Measurements from ENCODE around the gene KIF26B. TPM values are rescaled to one million over a fixed set of nuclear protein-coding genes. Genes with fewer than 3 reads are reported as not detected.

Gene KIF26B
- total RNA-seq, 2 donors from 2014 or later, result 0.83 to 1.3 TPM

DNA sequence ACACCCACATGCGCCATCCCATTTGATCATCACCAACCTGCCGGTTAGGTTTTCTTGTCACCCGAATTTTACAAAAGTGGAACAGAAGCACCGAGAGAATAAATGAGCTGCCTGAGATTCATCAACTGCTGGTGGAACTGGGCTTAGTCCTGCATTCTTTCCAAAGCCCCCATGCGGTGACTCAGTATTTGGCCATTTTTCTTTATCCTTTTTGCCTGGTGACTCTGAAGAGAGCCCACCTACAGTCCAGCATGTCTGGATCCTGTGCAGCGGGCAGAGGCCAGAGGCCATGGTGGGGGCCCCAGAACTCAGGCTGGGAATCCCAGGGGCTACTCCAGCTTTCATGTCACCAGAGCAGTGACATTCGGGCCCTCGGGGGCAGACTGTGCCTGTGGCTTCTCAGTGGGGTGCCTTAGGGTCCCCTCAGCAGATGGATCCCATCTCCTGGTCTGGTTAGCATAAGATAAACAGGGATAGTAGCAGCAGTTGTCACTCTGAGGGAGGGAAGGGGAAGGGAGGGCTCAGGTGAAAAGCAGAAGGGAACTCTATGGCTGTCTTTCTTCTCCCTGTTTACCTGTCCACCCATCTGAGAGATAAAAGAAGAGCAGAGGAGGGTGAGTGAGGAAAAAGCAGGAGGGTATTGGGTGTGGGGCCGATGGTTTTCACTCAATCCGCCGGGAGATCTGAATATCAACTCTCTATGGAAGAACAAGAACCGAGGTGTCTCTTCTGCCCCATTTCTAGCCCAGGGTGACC, 63.2 kb downstream of the KIF26B start:
- H3K27me3 ChIP-seq, result no peaks in the 10 kb centered on the region
- no peaks in the 10 kb centered on the region for H3K9me3 ChIP-seq
- no peak overlapping the region for H3K4me3 ChIP-seq
- DNase-seq (ENCODE audit: low spot score), result no peak
- H3K27ac ChIP-seq, result no peak overlapping the region
- H3K36me3 ChIP-seq, result no peaks in the 10 kb centered on the region
- TF ChIP-seq, protein P1, sequence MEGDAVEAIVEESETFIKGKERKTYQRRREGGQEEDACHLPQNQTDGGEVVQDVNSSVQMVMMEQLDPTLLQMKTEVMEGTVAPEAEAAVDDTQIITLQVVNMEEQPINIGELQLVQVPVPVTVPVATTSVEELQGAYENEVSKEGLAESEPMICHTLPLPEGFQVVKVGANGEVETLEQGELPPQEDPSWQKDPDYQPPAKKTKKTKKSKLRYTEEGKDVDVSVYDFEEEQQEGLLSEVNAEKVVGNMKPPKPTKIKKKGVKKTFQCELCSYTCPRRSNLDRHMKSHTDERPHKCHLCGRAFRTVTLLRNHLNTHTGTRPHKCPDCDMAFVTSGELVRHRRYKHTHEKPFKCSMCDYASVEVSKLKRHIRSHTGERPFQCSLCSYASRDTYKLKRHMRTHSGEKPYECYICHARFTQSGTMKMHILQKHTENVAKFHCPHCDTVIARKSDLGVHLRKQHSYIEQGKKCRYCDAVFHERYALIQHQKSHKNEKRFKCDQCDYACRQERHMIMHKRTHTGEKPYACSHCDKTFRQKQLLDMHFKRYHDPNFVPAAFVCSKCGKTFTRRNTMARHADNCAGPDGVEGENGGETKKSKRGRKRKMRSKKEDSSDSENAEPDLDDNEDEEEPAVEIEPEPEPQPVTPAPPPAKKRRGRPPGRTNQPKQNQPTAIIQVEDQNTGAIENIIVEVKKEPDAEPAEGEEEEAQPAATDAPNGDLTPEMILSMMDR (IDR thresholded peaks at IDR 0.05), result no peak
- H3K4me1 ChIP-seq, result no peaks in the 10 kb centered on the region

DNA sequence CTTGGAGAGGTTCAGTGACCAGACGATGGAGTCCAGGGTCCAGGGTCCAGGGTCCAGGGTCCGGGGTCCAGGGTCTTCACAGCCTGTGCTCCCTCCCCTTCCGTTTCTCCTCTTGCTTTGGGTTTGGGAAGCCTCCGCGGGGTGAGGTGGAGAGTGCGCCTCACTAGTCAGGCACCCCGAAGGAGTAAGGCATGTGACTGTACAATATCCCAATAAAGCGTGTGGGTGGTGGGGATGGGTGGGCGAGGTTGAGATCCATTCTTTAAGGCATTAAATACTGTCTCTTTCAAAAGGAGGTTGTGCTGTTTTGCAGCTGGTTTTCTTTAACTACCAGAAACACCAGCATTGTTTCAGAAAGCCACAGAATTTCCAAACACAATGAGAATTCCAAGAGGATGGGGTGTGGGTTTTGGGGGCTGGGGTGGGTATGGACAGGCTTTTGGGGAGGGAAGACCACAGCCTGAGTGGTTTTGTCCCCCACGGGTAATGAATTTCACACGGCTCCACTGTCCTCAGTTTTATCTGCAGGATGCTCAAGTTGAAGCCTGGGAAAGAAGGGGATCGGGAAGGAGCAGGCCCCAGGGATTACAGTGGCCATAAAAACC, 65.7 kb downstream of the KIF26B start:
- Histone ChIP-seq H3K4me1 (no peaks in the 10 kb centered on the region), H3K27ac (no peak overlapping the region), H3K36me3 (no peaks in the 10 kb centered on the region), H3K27me3 (no peaks in the 10 kb centered on the region), H3K4me3 (no peak overlapping the region), H3K9me3 (no peaks in the 10 kb centered on the region)
- TF ChIP-seq, protein P1 (IDR thresholded peaks at IDR 0.05), result no peak
- DNase-seq (ENCODE audit: low spot score), result no peak

DNA sequence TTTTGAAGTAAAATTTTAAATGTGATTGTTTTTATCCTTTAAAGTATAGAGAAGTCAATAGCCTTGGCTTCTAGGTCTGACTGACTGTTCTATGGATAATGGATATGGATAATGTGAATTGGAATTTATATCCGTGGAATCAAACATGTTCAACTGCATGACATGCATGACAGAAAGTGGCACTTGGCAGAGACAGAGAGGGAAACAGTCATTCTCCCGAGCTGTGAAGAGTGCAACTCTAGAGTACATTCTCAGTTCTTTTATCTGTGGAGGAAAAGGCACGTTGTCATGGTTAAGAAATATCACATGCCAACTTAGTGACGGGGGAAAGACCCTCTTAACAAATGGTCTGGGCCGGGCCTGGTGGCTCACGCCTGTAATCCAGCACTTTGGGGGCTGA, 67.0 kb downstream of the KIF26B start:
- DNase-seq (ENCODE audit: low spot score), result no peak
- no peaks in the 10 kb centered on the region for H3K4me1 ChIP-seq
- H3K36me3 ChIP-seq, result no peaks in the 10 kb centered on the region
- H3K27me3 ChIP-seq, result no peaks in the 10 kb centered on the region
- H3K27ac ChIP-seq, result no peak overlapping the region
- no peaks in the 10 kb centered on the region for H3K9me3 ChIP-seq
- TF ChIP-seq, protein P1 (IDR thresholded peaks at IDR 0.05), result no peak
- H3K4me3 ChIP-seq, result no peak overlapping the region

DNA sequence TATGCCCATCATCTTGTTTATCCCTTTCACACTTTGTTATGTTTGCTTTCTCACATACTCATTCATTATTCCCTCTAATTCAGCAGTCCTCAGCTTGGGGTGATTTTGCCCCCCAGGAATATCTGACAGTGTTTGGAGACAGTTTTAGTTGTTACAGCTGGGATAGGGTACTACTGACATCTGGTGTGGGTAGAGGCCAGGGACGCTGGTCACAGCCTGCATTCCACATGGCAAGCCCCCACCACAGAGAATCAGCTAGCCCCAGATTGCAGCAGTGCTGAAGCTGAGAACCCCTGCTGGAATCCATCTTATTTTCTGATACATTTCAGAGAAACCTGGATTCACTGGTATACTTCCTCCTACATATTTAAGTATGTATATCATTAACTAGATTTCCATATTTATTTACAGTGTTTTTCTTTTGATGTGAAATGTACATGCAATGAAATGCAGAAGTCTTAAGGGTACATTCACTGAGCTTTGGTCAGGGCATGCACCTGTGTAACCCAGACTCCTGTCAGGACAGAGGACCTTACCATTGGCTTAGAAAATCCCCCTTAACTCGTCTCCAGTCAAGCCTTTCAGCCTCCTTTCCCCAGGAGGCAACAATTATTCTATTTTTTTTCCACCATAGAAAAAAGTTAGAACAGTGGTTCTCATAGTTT, 68.3 kb downstream of the KIF26B start:
- H3K4me1 ChIP-seq, result no peaks in the 10 kb centered on the region
- no peak overlapping the region for H3K27ac ChIP-seq
- H3K27me3 ChIP-seq, result no peaks in the 10 kb centered on the region
- H3K4me3 ChIP-seq, result no peak overlapping the region
- no peaks in the 10 kb centered on the region for H3K9me3 ChIP-seq
- H3K36me3 ChIP-seq, result no peaks in the 10 kb centered on the region
- TF ChIP-seq, protein P1 (IDR thresholded peaks at IDR 0.05), result no peak
- no peak for DNase-seq (ENCODE audit: low spot score)

DNA sequence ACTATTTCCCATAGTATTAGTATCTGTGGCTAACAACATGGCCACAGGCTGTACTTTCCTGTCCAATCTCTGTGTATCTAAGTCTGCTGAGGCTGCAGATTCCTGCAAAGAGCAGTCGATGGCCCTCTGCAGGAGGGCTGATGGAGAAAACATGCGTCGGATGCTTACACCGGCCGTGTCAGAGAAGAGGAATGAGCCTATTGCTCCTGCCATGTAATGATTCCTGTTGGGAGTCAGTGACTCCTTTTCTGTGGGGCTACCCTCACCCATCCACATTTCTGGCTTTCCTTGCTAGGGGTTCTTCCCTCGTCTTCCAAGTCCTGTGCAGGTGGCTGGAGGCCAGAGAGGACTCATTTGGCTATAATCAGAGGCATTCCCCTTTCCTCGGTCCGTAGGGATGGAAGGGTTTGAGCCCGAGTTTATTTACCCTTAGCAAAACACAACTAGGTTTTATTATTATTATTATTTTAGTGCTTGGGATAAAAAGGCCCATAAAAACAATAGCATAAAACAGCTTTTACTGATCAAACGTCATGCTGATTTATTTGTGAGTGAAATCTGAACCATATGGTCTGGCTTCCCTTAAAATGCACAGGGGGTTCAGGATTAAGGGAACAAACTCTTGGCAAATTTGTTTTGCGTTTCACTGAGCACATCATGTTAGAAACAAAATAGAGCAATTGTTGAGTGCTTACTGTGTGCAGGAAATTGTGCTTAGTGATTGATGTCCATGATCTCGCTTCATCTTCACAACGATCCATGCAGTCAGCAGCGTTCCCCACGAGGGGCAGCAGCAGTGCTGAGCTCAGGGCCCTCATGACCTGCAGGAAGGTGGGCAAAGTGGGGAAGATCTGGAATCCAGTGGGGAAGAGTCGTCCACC, 70.8 kb downstream of the KIF26B start:
- H3K36me3 ChIP-seq, result no peaks in the 10 kb centered on the region
- no peak overlapping the region for H3K4me3 ChIP-seq
- no peaks in the 10 kb centered on the region for H3K9me3 ChIP-seq
- no peak for DNase-seq (ENCODE audit: low spot score)
- no peaks in the 10 kb centered on the region for H3K4me1 ChIP-seq
- no peaks in the 10 kb centered on the region for H3K27me3 ChIP-seq
- TF ChIP-seq, protein P1 (IDR thresholded peaks at IDR 0.05), result no peak
- H3K27ac ChIP-seq, result no peak overlapping the region
